Kidney (tissue), 14 donors: Measurements from ENCODE around the gene TMEM270. TPM values are rescaled to one million over a fixed set of nuclear protein-coding genes. Genes with fewer than 3 reads are reported as not detected.

Source experiments
- DNase-seq, 5 donors: peaks; one replicate each; pipeline ENCODE4 v3.0.0-alpha.2; 2013 to 2020
- FAIRE-seq: peaks from 2 replicates; lab custom pipeline; 2012; peaks lifted over from hg19 to GRCh38; lab: Jason Lieb, UNC
- H3K27ac ChIP-seq, 2 donors: one replicate each; pipeline ENCODE4 v1.7.0; 2013; ENCODE audit warnings: low read depth in 2 of 2, low read length in 2 of 2, inconsistent platforms in 1 of 2
- H3K27me3 ChIP-seq: one replicate; pipeline ENCODE4 v1.7.1; 2013; ENCODE audit warnings: low read length, inconsistent platforms; ENCODE audit not compliant: control insufficient read depth, insufficient read depth
- H3K36me3 ChIP-seq, 3 donors: one replicate each; pipeline versions ENCODE4 v1.7.0 to v1.7.1; 2013; ENCODE audit warnings: low read length in 3 of 3, control low read depth in 1 of 3, inconsistent platforms in 1 of 3; ENCODE audit not compliant: insufficient read depth in 3 of 3, control insufficient read depth in 2 of 3
- H3K4me1 ChIP-seq, 3 donors: one replicate each; pipeline versions ENCODE4 v1.7.0 to v1.7.1; 2013; ENCODE audit warnings: low read length in 3 of 3, inconsistent platforms in 1 of 3, low read depth in 1 of 3; ENCODE audit not compliant: control insufficient read depth in 2 of 3, insufficient read depth in 2 of 3
- H3K4me3 ChIP-seq, 3 donors: one replicate each; pipeline versions ENCODE4 v1.7.0 to v1.8.1; 2013; ENCODE audit warnings: low read length in 3 of 3, control low read depth in 1 of 3, inconsistent platforms in 1 of 3
- H3K9ac ChIP-seq, 3 donors: one replicate each; pipeline versions ENCODE4 v1.7.0 to v1.7.1; 2013; ENCODE audit warnings: low read length in 3 of 3, control low read depth in 1 of 3, inconsistent platforms in 1 of 3
- H3K9me3 ChIP-seq, 3 donors: one replicate each; pipeline versions ENCODE4 v1.7.0 to v1.7.1; 2013; ENCODE audit warnings: low read length in 3 of 3, control low read depth in 1 of 3, inconsistent platforms in 1 of 3; ENCODE audit not compliant: control insufficient read depth in 2 of 3, insufficient read depth in 1 of 3
- intact Hi-C: fragments of 100-400 bp; cut with DNase I; formaldehyde crosslinking; loops from one replicate; pipeline ENCODE4 v1.11.1; 2022
- polyA plus RNA-seq: library from polyadenylated mRNA; stranded (reverse); fragments of 350-450 nt; fragmentation: Illumina TruSeq; extraction: RNeasy Lipid Tissue Mini Kit (QIAGEN cat#74804); gene quantifications from one replicate; pipeline ENCODE4 v1.2.3, GENCODE V29; 2014; ENCODE audit warnings: low read depth, low replicate concordance; ENCODE audit not compliant: insufficient read depth
- total RNA-seq: library from RNA; stranded (reverse); fragmentation: NEBNext Ultra II Directional; extraction: Animal tissue kit (Norgen Biotek cat#: 25700); gene quantifications from one replicate; pipeline ENCODE4 v1.2.1, GENCODE V29; 2021
- TF ChIP-seq, protein P1 (sequence below): IDR thresholded peaks from 3 replicates; pipeline ENCODE4 v1.5.1; 2012; ENCODE audit warnings: mild to moderate bottlenecking, moderate library complexity, borderline replicate concordance; ENCODE audit not compliant: insufficient read depth; ENCODE audit errors: extremely low read depth
- donor health status: control.
- donor health status: control.
- donor health status: control.
- donor health status: control.
- donor health status: control.
- donor health status: DM: yes; HTN: yes; CAD: no.
- donor health status: Normal renal cell carcinoma (clear cell type).

The TMEM270 gene
- total and polyA plus RNA-seq, 2 donors from 2014 or later: 0.50 TPM; not detected in 1

DNA sequence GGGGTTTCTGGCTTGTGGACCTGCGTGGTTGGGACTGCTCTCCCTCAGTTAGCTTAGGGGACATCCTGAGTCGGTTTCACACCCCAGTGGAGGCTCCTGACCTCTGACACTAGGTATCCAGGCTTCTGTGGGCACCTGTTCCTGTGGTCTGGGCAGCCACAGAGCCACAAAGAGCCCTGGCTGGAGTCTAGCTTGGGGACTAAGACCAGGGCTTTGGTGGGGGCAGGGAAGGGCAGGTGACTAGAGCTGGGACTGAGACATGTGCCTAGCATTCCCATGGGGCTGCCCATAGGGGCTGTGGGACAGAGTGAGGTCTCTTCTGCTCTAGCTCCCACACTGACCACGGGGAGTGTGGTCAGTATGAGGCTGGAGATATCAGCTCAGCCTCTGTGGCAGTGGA, 4.0 kb upstream of the TMEM270 start:
- DNase-seq (peak in 1 of 5 donors; percentile 46), FAIRE-seq (no peak)
- Histone ChIP-seq H3K9ac (no peak overlapping the region), H3K4me3 (no peak overlapping the region), H3K9me3 (no peaks in the 10 kb centered on the region), H3K4me1 (peaks cover 0 to 4% (median 0%) of the 10 kb centered on the region in 3 donors), H3K36me3 (no peaks in the 10 kb centered on the region), H3K27ac (no peak overlapping the region), H3K27me3 (no peaks in the 10 kb centered on the region)
- TF ChIP-seq, protein P1, sequence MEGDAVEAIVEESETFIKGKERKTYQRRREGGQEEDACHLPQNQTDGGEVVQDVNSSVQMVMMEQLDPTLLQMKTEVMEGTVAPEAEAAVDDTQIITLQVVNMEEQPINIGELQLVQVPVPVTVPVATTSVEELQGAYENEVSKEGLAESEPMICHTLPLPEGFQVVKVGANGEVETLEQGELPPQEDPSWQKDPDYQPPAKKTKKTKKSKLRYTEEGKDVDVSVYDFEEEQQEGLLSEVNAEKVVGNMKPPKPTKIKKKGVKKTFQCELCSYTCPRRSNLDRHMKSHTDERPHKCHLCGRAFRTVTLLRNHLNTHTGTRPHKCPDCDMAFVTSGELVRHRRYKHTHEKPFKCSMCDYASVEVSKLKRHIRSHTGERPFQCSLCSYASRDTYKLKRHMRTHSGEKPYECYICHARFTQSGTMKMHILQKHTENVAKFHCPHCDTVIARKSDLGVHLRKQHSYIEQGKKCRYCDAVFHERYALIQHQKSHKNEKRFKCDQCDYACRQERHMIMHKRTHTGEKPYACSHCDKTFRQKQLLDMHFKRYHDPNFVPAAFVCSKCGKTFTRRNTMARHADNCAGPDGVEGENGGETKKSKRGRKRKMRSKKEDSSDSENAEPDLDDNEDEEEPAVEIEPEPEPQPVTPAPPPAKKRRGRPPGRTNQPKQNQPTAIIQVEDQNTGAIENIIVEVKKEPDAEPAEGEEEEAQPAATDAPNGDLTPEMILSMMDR: no peak
- intact Hi-C loops: no loop called here

DNA sequence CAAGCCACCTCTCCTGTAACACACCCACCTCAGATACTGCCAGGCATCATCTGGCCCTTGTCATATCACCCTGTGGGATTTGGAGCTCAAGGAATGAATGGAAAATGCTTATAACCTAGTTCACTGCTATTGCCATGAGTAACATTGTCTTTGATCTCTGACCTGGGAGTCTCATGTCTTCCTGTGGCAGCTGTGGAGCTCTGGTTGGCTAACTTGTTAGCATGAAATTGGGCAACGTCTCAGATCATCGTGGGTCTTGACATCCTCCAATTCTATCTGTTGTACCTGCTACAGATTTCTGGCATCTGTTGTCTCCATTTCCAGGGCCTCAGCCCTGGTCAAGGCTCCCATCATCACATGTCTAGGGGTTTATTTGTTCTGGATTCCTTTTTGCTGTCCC, 2.2 kb upstream of the TMEM270 start:
- intact Hi-C loops: no loop called here
- H3K9ac ChIP-seq: no peak overlapping the region
- DNase-seq (no peak), FAIRE-seq (no peak)
- no peaks in the 10 kb centered on the region for H3K4me1 ChIP-seq
- H3K9me3 ChIP-seq: no peaks in the 10 kb centered on the region
- H3K27me3 ChIP-seq: no peaks in the 10 kb centered on the region
- H3K27ac ChIP-seq: no peak overlapping the region
- TF ChIP-seq, protein P1: no peak
- no peaks in the 10 kb centered on the region for H3K36me3 ChIP-seq
- no peak overlapping the region for H3K4me3 ChIP-seq

DNA sequence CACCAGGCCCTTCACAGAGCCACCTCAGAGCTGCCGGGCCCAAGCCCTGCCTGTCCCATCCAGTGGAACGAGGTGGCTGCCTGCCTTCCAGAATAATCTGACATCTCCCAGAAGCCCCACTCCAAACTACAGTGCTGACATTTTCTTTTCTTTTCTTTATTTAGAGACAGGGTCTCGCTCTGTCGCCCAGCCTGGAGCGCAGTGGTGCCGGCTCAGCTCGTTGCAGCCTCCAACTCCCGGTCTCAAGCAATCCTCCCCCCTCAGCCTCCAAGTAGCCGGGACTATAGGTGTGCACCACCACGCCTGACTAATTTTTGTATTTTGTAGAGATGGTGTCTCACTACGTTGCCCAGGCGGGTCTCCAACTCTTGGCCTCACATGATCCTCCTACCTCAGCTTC, 346 bp downstream of the TMEM270 start:
- TF ChIP-seq, protein P1: no peak
- no peak for FAIRE-seq
- intact Hi-C loops: no loop called here

More for the DNA sequence above, 346 bp downstream of the TMEM270 start:
- no peak overlapping the region for H3K9ac ChIP-seq
- H3K27ac ChIP-seq: no peak overlapping the region
- H3K4me1 ChIP-seq: no peaks in the 10 kb centered on the region
- DNase-seq: peak in 1 of 5 donors; percentile 54
- H3K36me3 ChIP-seq: no peaks in the 10 kb centered on the region
- no peaks in the 10 kb centered on the region for H3K27me3 ChIP-seq
- H3K4me3 ChIP-seq: no peak overlapping the region
- H3K9me3 ChIP-seq: no peaks in the 10 kb centered on the region
